Kidney tubule cell (primary cell): ENCODE results near the gene CNTNAP2.
"Not testable (repeated sequence)": the region's sequence is repeated elsewhere in the genome, so short reads cannot be mapped to it uniquely, and the experiment has no call there.

Source experiments
- DNase-seq: peaks from one replicate; pipeline ENCODE4 v3.0.0-alpha.2; 2018; ENCODE audit warnings: low spot score

CNTNAP2 gene

GRCh38 chr7:148318102-148318811 lies 2201.7 kb downstream of the CNTNAP2 start:
- DNase-seq: no peak

GRCh38 chr7:148318838-148319237 lies 2202.2 kb downstream of the CNTNAP2 start:
- DNase-seq: no peak

GRCh38 chr7:148319316-148319808 lies 2202.8 kb downstream of the CNTNAP2 start:
- DNase-seq: no peak

- DNase-seq: no peak
Measured at GRCh38 chr7:148325208-148325607, 2208.6 kb downstream of the CNTNAP2 start.

DNA sequence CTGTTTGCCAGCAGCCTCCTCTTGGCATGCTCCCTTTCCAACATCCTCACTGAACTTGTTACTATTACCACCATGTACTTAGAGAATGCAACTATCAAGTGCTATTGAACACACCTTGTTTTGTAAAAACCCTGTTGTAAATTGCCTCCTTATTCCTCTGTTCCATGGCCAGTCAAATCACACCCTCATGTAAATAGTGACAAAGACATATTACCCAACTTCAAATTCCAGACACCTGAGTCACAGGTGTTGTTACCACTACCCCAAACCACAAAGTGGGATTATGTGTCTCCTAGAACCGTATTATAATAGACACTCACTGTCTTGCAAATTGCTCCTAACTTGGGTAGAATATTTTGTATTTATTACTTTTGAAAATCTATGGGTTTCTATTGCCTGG lies 2210.8 kb downstream of the CNTNAP2 start:
- DNase-seq: peak; percentile 88

DNA sequence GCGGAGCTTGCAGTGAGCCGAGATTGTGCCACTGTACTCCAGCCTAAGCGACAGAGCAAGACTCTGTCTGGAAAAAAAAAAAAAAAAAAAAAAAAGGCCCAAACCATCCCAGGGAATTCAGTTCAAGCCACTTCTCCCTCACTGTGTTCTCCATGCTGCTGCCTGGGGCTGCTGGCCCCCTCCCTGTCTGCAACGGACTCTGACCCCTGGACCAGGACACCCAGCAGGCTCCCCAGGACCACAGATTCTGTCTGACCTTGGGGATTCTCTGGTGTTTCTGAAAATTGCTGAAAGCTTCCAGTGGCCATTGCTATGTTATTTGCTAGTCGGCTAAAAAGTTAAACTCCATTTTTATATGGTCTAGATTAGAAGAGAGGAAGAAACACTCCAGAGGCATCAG lies 2212.3 kb downstream of the CNTNAP2 start:
- no peak for DNase-seq

- DNase-seq: no peak
Measured at GRCh38 chr7:148330124-148330818, 2213.7 kb downstream of the CNTNAP2 start.

- DNase-seq: no peak
Measured at GRCh38 chr7:148330822-148331221, 2214.2 kb downstream of the CNTNAP2 start.

- not testable (repeated sequence) for DNase-seq
Measured at GRCh38 chr7:148331456-148331855, 2214.9 kb downstream of the CNTNAP2 start.

DNA sequence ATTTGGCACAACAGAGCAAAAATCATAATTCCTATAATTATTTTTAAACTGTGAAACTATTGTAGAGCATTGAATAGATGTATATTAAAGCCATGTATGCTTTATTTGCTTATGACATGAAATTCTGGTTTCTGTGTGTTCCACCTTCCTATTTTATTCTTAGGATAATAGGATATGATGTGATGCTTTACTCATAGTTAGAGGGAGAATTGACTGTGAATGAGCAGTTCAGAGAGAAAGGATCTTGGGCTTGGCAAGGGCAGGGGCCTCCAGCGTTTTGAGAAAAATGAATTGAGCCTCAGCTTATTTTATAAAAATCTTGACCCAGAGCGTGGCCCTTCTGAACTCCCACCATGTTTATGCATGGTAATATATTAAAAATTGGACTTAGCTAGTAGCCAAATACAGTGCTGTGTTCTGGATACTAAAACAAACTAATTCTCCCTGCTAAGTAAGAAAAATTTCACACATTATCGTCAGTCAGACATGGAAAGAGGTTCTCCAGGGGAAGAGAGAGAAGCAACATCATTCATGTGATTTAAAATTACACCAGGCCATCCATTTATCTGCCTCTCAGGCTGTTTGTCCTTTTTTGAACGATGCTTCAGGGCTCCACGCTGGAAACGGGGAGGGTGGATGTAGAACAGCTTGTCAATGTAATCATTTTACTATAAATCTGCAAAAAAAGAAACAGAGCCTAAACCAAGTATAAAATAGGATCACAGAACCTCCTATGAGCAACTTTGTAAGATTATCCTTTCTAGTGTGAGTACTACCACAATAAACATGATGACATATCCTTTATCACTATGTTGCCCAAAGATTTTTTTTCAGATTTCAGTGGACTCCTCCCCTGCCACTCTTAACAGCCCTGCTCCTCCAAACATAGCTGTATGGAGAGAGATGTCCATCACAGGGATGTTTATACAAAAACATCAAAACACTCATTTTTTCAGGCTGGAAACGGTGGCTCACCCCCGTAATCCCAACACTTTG lies 2215.9 kb downstream of the CNTNAP2 start:
- DNase-seq: peak; percentile 16

GRCh38 chr7:148334441-148334956 lies 2217.9 kb downstream of the CNTNAP2 start:
- no peak for DNase-seq

DNA sequence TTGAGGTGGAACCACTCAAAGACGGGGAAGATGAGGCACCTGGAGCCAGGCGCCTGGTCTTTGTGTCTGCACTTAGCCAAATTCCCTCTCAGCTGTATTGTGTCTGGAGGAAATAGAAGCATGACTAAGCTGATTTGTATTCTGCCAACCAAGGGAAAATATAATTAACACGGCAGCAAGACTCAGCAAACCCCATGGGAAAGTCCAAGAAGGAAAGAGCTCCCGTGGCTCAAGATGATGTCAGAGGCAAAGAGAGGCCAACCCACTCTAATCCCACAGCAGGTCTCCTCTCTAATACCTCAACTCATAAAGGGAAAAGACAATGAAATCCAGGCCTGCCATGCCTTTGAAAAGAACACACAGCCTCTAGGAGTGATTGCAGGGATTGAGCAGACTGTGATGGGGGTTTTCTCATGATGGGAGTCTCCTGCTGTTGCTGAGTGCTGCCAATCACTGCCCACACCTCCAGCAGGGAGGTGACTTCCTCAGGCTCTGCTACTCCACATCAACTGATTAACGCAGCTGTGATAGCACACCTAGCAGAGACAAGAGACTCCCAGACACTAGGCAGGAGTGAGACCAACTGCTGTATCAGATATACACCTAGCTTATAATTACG lies 2218.5 kb downstream of the CNTNAP2 start:
- peak; percentile 96 for DNase-seq

DNA sequence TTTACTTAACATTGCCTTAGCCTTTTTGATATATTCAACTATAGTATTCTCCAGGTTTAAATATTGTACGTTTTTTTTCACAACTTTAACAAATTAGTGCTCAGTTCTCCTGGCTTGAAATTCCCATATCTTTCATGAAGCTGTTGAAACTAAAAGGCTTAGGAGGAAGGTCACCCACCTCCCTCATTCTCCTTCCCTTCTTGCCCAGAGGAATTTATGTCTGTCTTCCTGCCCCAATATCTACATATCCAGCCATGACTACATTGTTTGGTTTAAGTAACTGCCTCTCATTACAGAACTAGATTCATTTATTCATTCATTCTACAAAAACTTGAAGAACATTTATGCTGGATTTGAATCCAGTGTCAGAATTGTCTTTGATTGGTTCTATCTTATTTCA lies 2219.2 kb downstream of the CNTNAP2 start:
- DNase-seq: peak; percentile 19

- DNase-seq: peak; percentile 62
Measured at GRCh38 chr7:148336411-148336810, 2219.8 kb downstream of the CNTNAP2 start.

DNA sequence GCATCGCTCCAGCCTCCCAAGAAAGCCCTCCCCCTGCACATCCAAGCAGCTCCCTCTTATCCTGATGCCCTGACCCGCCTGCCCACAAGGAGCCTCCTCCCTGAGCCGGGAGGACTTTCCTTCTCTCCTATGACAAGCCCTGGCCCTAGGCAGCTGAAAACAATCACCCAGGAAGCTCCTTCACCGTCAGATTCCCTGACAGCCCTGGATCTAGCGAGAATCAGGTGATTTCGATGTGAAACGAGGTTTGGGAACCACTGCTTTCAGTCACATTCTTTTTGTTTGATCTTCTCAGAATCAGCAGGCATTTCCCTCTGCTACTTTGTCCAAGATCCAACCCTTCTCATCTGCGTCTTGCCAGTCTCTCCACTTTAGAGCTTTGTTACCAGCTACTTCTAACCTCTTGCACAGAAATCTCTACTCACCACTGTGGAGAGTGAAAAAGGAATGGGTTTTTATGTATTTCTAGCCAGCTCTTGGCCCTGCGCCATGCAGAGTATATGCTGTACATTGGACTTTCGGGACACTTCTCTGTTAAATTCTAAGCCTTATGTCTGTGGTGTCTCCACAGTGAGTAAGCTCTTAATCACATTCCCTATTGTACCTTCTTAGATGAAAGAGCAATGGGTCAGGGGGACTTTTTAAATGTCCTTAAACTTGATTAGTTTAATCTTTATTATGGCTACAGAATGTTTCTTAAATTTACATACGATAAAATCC lies 2220.8 kb downstream of the CNTNAP2 start:
- peak; percentile 35 for DNase-seq

DNA sequence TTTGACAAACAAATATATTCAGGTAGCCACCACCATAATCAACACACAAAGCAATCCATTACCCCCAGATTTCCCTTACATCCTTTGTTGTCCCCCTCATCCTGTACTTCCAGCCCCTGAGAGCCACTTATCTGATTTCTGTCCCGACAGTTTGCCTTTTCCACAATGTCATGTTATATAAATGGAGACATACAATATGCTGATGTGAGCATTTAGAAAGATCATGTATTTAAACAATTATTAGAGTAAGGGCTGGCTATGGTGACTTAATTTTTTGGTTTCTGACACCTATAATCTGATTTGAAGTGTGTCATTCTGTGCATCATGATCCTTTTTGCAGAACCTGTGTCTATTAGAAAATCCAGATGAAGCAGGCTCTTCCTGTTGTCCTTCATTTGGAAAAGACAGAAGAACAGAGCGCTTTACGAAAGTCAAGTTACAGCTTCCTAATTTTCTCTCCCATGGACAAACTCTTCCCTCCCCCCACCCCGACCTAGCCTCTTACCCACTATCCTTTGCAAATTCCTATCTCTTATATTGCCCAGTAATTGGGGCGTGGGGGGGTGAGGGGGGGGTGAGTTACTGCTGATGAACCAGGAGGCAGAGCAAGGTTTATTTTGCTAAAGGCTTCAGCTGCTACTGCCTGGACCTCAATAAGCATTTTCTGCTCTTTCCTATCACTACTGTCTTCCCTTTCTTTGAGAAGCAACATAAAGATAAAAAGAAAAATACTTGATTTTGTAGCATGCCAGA lies 2221.6 kb downstream of the CNTNAP2 start:
- no peak for DNase-seq

DNA sequence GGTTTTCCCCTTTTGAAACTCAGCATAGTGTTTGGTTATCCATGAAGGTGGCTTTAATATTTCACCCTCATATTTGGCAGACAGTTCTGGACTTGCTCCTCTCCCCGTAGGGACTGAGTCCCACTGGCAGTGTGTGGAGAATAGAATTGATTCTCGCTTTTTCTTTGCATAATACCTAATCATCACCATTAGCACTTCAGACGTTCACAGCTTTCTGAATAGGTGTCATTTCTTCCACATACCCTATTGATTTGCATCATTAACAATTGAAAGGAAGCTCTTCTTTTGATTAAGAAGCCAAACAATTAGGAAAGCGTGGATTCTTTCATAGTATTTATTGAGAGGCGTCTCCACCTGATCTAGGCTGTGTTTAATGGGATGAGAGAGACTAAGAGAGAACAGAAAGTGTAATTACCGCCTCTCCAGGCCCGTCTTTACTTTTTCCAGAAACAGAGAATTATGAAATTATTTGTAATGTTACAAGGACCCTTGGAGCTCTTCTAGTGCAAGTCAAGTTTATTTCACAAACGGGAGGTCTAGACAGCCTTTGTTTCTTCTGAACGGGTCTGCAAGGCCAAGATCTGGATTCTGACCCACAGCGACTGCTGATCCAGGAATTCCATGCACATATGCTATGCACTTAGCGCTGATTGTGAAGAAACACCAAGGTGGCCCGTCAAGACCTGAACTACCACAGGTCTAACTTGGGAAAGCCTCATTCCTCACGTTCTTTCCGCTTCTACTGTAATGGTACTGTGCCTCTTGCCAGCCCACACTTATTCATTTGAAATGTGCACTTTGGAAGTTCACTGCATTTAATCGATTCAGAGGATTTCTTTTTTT lies 2224.1 kb downstream of the CNTNAP2 start:
- DNase-seq: no peak

GRCh38 chr7:148344406-148344805 lies 2227.8 kb downstream of the CNTNAP2 start:
- DNase-seq: no peak

GRCh38 chr7:148347981-148348380 lies 2231.4 kb downstream of the CNTNAP2 start:
- no peak for DNase-seq
